Esophagus muscularis mucosa (tissue), 4 donors: ENCODE results near the gene ABI1.

Source experiments
- EP300 ChIP-seq: sonication (generic); formaldehyde crosslinking; IDR thresholded peaks from one replicate; pipeline ENCODE4 v1.6.1; 2017; ENCODE audit warnings: antibody characterized with exemption
- POLR2A ChIP-seq: fragments of 450-650 bp; IDR thresholded peaks from one replicate; pipeline ENCODE4 v1.6.1; 2017; ENCODE audit warnings: antibody characterized with exemption, moderate library complexity, mild to moderate bottlenecking, low read depth
- POLR2AphosphoS5 ChIP-seq, 2 donors: sonication (generic); formaldehyde crosslinking; IDR thresholded peaks; one replicate each; pipeline ENCODE4 v1.6.1; 2017; ENCODE audit warnings: antibody characterized with exemption in 2 of 2
- TF ChIP-seq, protein P1 (sequence below), 3 experiments: fragments of 200-600 bp in 2 of 3; fragments of 450-650 bp in 1 of 3; sonication (generic) in 2 of 3; IDR thresholded peaks; one replicate each; pipeline ENCODE4 v1.5.1; 2017 to 2019; ENCODE audit warnings: antibody characterized with exemption in 3 of 3, mild to moderate bottlenecking in 2 of 3, moderate library complexity in 1 of 3

DNA sequence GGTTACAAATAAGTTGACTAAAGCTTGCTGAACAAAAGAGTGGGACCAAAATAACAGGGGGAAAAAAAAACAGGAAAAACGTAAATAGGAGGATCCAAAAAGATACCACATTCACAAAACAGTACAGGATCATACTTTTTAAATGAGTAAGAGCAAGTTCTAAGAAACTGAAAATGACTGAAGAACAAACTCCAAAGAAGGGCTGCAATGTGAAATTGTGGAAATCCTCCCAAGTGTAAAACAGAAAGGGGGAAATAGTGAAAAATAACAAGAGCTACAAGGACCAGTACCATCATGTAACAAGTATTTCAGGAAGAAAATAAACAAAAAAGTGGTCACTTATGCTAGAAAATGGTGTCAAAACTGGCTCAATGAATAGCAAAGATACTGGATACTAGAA, 116.9 kb downstream of the ABI1 start:
- TF ChIP-seq, protein P1, sequence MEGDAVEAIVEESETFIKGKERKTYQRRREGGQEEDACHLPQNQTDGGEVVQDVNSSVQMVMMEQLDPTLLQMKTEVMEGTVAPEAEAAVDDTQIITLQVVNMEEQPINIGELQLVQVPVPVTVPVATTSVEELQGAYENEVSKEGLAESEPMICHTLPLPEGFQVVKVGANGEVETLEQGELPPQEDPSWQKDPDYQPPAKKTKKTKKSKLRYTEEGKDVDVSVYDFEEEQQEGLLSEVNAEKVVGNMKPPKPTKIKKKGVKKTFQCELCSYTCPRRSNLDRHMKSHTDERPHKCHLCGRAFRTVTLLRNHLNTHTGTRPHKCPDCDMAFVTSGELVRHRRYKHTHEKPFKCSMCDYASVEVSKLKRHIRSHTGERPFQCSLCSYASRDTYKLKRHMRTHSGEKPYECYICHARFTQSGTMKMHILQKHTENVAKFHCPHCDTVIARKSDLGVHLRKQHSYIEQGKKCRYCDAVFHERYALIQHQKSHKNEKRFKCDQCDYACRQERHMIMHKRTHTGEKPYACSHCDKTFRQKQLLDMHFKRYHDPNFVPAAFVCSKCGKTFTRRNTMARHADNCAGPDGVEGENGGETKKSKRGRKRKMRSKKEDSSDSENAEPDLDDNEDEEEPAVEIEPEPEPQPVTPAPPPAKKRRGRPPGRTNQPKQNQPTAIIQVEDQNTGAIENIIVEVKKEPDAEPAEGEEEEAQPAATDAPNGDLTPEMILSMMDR (IDR thresholded peaks at IDR 0.05) = no peak
- TF ChIP-seq POLR2A (no peak), EP300 (no peak), POLR2AphosphoS5 (IDR thresholded peaks at IDR 0.05) (no peak)
